Measurements from ENCODE around the gene CTNNB1. TPM values are rescaled to one million over a fixed set of nuclear protein-coding genes. Genes with fewer than 3 reads are reported as not detected.

CTNNB1 gene
- total and polyA plus RNA-seq, 2 of the 4 experiments (the other 2 are of a cell fraction), result 364 to 1,677 TPM

DNA sequence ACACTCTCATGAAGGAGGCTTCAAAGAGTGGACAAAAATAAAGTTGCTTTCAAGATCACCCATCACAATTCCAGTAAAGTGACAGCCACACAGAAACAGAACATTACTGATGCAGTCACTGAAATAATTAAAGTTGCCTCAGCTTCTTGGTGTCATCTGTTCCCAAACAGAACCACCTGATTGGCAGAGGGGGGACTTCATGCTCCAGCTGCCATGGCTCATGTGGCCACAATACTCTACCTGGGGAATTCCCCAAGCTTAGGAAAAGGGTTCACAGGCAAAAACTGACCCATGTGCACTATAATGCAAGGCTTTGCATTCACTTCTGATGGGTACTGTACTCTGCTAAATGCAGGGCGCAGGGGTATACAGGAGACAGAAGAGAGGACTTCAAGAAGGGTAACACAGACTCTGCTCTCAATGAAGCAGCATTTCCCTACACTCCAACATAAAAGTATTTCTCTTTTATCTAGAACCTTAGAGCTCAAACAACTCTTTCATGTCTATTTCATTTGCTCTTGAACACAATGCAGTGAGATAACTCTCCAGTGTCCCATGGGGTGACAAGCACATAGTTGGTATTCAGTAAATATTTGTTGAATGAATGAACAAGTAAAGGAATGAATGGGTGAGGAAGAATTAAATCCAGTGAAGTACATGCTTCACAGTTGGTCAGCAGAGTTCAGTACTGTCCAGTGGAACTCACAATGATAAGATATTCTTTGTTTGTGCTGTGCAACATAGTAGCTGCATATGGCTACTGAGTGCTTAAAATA lies 8.6 kb upstream of the CTNNB1 start:
- H3K27me3 ChIP-seq (ENCODE audit: control insufficient read depth, insufficient read depth, low read length), result peaks cover 10% of the 10 kb centered on the region
- no CpG with 5 or more reads among the region's 1 CpG for WGBS, 2 experiments (ENCODE audit: extremely low coverage in 2 of 2, insufficient read length in 1 of 2)
- H3K18ac ChIP-seq (ENCODE audit: low read depth, low read length), result no peak overlapping the region
- no peak overlapping the region for H3K4me2 ChIP-seq (ENCODE audit: low read depth, low read length)
- H3K27ac ChIP-seq (ENCODE audit: insufficient read depth, low read length), result no peak overlapping the region
- H3K9me3 ChIP-seq (ENCODE audit: control insufficient read depth, insufficient read depth, low read length), result no peaks in the 10 kb centered on the region
- H2AK5ac ChIP-seq (ENCODE audit: low read depth, low read length), result no peak overlapping the region
- intact Hi-C loops (cut with micrococcal nuclease) (no loop called here), dilution Hi-C loops (cut with HindIII; ENCODE audit: low sequenced_read_pairs, unreplicated experiment) (no loop called here), in situ Hi-C loops (cut with MboI; ENCODE audit: low sequenced_read_pairs) (loop anchor here (25.0 kb wide), 1 partner anchor 853 kb away; no protein-coding TSS in a partner anchor)
- H2AK9ac ChIP-seq (replicated peaks; ENCODE audit: low read depth, low read length, poor library complexity), result no peak overlapping the region
- CTCF ChIA-PET, result interaction anchor here (0.6 kb wide), 1 partner anchor 228 kb away, joined by 4 read pairs; no protein-coding TSS in a partner anchor
- no peaks in the 10 kb centered on the region for H3K4me1 ChIP-seq (ENCODE audit: control insufficient read depth, insufficient read depth, low read length)
- ATAC-seq (ENCODE audit: low read depth) (no peak), DNase-seq (no peak)
- H4K20me1 ChIP-seq (ENCODE audit: insufficient read depth, low read length), result no peaks in the 10 kb centered on the region
- H3K9me1 ChIP-seq (ENCODE audit: insufficient read depth, low read length), result no peaks in the 10 kb centered on the region
- no peak overlapping the region for H4K8ac ChIP-seq (ENCODE audit: low read depth in 2 of 2, low read length in 2 of 2)
- no peak overlapping the region for H3K23ac ChIP-seq (ENCODE audit: low read depth, low read length)
- no peak overlapping the region for H4K91ac ChIP-seq (ENCODE audit: insufficient read depth, low read depth, low read length)
- no peak overlapping the region for H3K4ac ChIP-seq (ENCODE audit: low read depth, low read length)
- POLR2A ChIA-PET (ENCODE audit: unreplicated experiment), result no interaction called here
- H3K36me3 ChIP-seq (ENCODE audit: control insufficient read depth, insufficient read depth, low read length), result no peaks in the 10 kb centered on the region
- no peak overlapping the region for H3K4me3 ChIP-seq (ENCODE audit: insufficient read depth, low read depth, low read length)
- TF ChIP-seq SMC3 (IDR thresholded peaks at IDR 0.05; ENCODE audit: low read depth, low read length) (no peak), CHD1 (IDR thresholded peaks at IDR 0.05; ENCODE audit: low read depth, low read length) (no peak), RCOR1 (IDR thresholded peaks at IDR 0.05; ENCODE audit: insufficient replicate concordance, low read length) (no peak), FOS (IDR thresholded peaks at IDR 0.05; ENCODE audit: low read depth, low read length) (no peak), MAZ (IDR thresholded peaks at IDR 0.05; ENCODE audit: borderline replicate concordance, low read depth, low read length) (no peak), RFX5 (IDR thresholded peaks at IDR 0.05; ENCODE audit: low read depth, low read length) (no peak), NFE2L2 (IDR thresholded peaks at IDR 0.05; ENCODE audit: low read depth, low read length) (no peak), MXI1 (IDR thresholded peaks at IDR 0.05; ENCODE audit: borderline replicate concordance, low read depth, low read length) (no peak), MAFK (IDR thresholded peaks at IDR 0.05; ENCODE audit: low read depth, low read length) (no peak), BHLHE40 (IDR thresholded peaks at IDR 0.05; ENCODE audit: low read depth, low read length) (no peak), CEBPB (IDR thresholded peaks at IDR 0.05; ENCODE audit: low read depth, low read length) (no peak), RAD21 (IDR thresholded peaks at IDR 0.05; ENCODE audit: low read length) (no peak), POLR2A (IDR thresholded peaks at IDR 0.05; ENCODE audit: low read depth, low read length) (no peak)
- TF ChIP-seq, protein P1, sequence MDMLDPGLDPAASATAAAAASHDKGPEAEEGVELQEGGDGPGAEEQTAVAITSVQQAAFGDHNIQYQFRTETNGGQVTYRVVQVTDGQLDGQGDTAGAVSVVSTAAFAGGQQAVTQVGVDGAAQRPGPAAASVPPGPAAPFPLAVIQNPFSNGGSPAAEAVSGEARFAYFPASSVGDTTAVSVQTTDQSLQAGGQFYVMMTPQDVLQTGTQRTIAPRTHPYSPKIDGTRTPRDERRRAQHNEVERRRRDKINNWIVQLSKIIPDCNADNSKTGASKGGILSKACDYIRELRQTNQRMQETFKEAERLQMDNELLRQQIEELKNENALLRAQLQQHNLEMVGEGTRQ (IDR thresholded peaks at IDR 0.05; ENCODE audit: low read depth, low read length), result no peak
- TF ChIP-seq, protein P2, sequence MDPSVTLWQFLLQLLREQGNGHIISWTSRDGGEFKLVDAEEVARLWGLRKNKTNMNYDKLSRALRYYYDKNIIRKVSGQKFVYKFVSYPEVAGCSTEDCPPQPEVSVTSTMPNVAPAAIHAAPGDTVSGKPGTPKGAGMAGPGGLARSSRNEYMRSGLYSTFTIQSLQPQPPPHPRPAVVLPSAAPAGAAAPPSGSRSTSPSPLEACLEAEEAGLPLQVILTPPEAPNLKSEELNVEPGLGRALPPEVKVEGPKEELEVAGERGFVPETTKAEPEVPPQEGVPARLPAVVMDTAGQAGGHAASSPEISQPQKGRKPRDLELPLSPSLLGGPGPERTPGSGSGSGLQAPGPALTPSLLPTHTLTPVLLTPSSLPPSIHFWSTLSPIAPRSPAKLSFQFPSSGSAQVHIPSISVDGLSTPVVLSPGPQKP (IDR thresholded peaks at IDR 0.05; ENCODE audit: borderline replicate concordance, low read depth, low read length), result no peak
- TF ChIP-seq, protein P3, sequence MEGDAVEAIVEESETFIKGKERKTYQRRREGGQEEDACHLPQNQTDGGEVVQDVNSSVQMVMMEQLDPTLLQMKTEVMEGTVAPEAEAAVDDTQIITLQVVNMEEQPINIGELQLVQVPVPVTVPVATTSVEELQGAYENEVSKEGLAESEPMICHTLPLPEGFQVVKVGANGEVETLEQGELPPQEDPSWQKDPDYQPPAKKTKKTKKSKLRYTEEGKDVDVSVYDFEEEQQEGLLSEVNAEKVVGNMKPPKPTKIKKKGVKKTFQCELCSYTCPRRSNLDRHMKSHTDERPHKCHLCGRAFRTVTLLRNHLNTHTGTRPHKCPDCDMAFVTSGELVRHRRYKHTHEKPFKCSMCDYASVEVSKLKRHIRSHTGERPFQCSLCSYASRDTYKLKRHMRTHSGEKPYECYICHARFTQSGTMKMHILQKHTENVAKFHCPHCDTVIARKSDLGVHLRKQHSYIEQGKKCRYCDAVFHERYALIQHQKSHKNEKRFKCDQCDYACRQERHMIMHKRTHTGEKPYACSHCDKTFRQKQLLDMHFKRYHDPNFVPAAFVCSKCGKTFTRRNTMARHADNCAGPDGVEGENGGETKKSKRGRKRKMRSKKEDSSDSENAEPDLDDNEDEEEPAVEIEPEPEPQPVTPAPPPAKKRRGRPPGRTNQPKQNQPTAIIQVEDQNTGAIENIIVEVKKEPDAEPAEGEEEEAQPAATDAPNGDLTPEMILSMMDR (conservative IDR thresholded peaks at IDR 0.05; ENCODE audit: low read depth, low read length), result no peak
- no peak overlapping the region for H3K14ac ChIP-seq (replicated peaks; ENCODE audit: low read depth, low read length)
- H2BK20ac ChIP-seq (ENCODE audit: low read depth, low read length), result no peak overlapping the region
- H3K79me1 ChIP-seq (ENCODE audit: low read depth in 1 of 2, low read length in 2 of 2), result no peaks in the 10 kb centered on the region
- no peak overlapping the region for H3K56ac ChIP-seq (ENCODE audit: extremely low read depth, insufficient read depth, low read length)
- no peak overlapping the region for H2BK5ac ChIP-seq (ENCODE audit: low read depth, low read length, poor library complexity, severe bottlenecking)
- BruUV-seq (replicated peaks), result no TSS peak
- no peak overlapping the region for H2AFZ ChIP-seq (replicated peaks; ENCODE audit: low read length, poor library complexity)
- no peak overlapping the region for H4K5ac ChIP-seq (ENCODE audit: low read depth, low read length)
- no peak overlapping the region for H2BK15ac ChIP-seq (ENCODE audit: low read depth, low read length)
- no peak overlapping the region for H3K9ac ChIP-seq (ENCODE audit: low read depth, low read length)
- H2BK120ac ChIP-seq (ENCODE audit: low read depth, low read length), result no peak overlapping the region
